Endothelial cell of umbilical vein (primary cell): ENCODE data around the gene JUP. TPM values are rescaled to one million over a fixed set of nuclear protein-coding genes. Genes with fewer than 3 reads are reported as not detected.

Experiments
- BruUV-seq: library from RNA; stranded (reverse); fragments of 400-500 nt; replicated peaks from 2 replicates; lab custom pipeline; 2021; lab: Mats Ljungman, UMichigan
- CTCF ChIA-PET: fragments of 300-600, 350-600 bp; sonication (Branson Sonifier 250); formaldehyde crosslinking; loops from one replicate; lab custom pipeline; 2021; ENCODE audit warnings: antibody characterized with exemption, inconsistent platforms; lab: Charles Lee
- POLR2A ChIA-PET: fragments of 300-600, 350-600 bp; sonication (Branson Sonifier 250); formaldehyde crosslinking; loops from one replicate; lab custom pipeline; 2021; ENCODE audit warnings: antibody characterized with exemption, inconsistent platforms; lab: Charles Lee
- DNase-seq: peaks from one replicate; pipeline ENCODE4 v3.0.0-alpha.2; 2011; ENCODE audit warnings: low read depth, low spot score
- FAIRE-seq: peaks from 2 replicates; lab custom pipeline; 2011; peaks lifted over from hg19 to GRCh38; lab: Jason Lieb, UNC
- H2AFZ ChIP-seq: 2 replicates; pipeline ENCODE4 v1.6.0; 2012; ENCODE audit warnings: low read depth, low read length, control low read depth, inconsistent platforms
- H3K27ac ChIP-seq: 2 replicates; pipeline ENCODE4 v1.5.1; 2011; ENCODE audit warnings: low read depth, mild to moderate bottlenecking, control low read depth, low read length, moderate library complexity; ENCODE audit not compliant: insufficient read depth
- H3K27me3 ChIP-seq, 2 experiments: 2 replicates each; pipeline versions ENCODE4 v1.6.0 to v1.6.1; 2011; ENCODE audit warnings: low read length in 2 of 2, mixed read lengths in 1 of 2; ENCODE audit not compliant: control insufficient read depth in 2 of 2, insufficient read depth in 2 of 2
- H3K36me3 ChIP-seq, 2 experiments: 2 replicates in 1 of 2; 3 replicates in 1 of 2; pipeline ENCODE4 v1.5.1; 2011; ENCODE audit warnings: low read length in 2 of 2, mild to moderate bottlenecking in 1 of 2, moderate library complexity in 1 of 2; ENCODE audit not compliant: control insufficient read depth in 2 of 2, insufficient read depth in 2 of 2; ENCODE audit errors: extremely low read depth in 1 of 2
- H3K4me1 ChIP-seq: 3 replicates; pipeline ENCODE4 v1.5.1; 2011; ENCODE audit warnings: mild to moderate bottlenecking, low read length; ENCODE audit not compliant: control insufficient read depth, insufficient read depth; ENCODE audit errors: extremely low read depth
- H3K4me2 ChIP-seq: 2 replicates; pipeline ENCODE4 v1.6.1; 2011; ENCODE audit warnings: low read length, control low read depth, mixed read lengths; ENCODE audit not compliant: insufficient read depth
- H3K4me3 ChIP-seq, 3 experiments: fragments of 200-600 bp in 1 of 3; sonication (generic), shearing (Covaris generic) in 1 of 3; replicated peaks in 1 of 3; 2 replicates each; pipeline ENCODE4 v1.5.1; 2011 to 2016; ENCODE audit warnings: control low read depth in 3 of 3, low read length in 3 of 3, mild to moderate bottlenecking in 2 of 3, inconsistent platforms in 1 of 3, low read depth in 1 of 3, moderate library complexity in 1 of 3; ENCODE audit not compliant: insufficient read depth in 1 of 3
- H3K79me2 ChIP-seq: 2 replicates; pipeline ENCODE4 v1.6.0; 2012; ENCODE audit warnings: low read length, inconsistent platforms; ENCODE audit not compliant: control insufficient read depth, insufficient read depth
- H3K9ac ChIP-seq: replicated peaks from 2 replicates; pipeline ENCODE3; 2011; ENCODE audit warnings: low read length, control low read depth; ENCODE audit not compliant: insufficient read depth; ENCODE audit errors: extremely low read depth
- H3K9me1 ChIP-seq: replicated peaks from 3 replicates; pipeline ENCODE4 v1.6.0; 2011; ENCODE audit warnings: mild to moderate bottlenecking, low read length; ENCODE audit not compliant: control insufficient read depth, insufficient read depth; ENCODE audit errors: extremely low read depth
- H3K9me3 ChIP-seq: replicated peaks from 2 replicates; pipeline ENCODE4 v1.5.1; 2012; ENCODE audit warnings: low read length, inconsistent platforms; ENCODE audit not compliant: control insufficient read depth, insufficient read depth
- H4K20me1 ChIP-seq: replicated peaks from 2 replicates; pipeline ENCODE3; 2011; ENCODE audit warnings: mild to moderate bottlenecking, low read length; ENCODE audit not compliant: control insufficient read depth, insufficient read depth; ENCODE audit errors: extremely low read depth
- CTCF ChIP-seq, 2 donors: IDR thresholded peaks; 1 replicate in 1 of 2; 2 replicates in 1 of 2; pipeline ENCODE4 v1.5.1; 2011; ENCODE audit warnings: low read length in 2 of 2, mild to moderate bottlenecking in 2 of 2, moderate library complexity in 2 of 2, control low read depth in 1 of 2, inconsistent platforms in 1 of 2, low read depth in 1 of 2; ENCODE audit not compliant: insufficient read depth in 1 of 2; ENCODE audit errors: extremely low read depth in 1 of 2
- EZH2 ChIP-seq: IDR thresholded peaks from 2 replicates; pipeline ENCODE4 v1.6.1; 2012; ENCODE audit warnings: borderline replicate concordance, low read depth, mild to moderate bottlenecking, moderate library complexity, low read length, inconsistent platforms; ENCODE audit not compliant: severe bottlenecking
- FOS ChIP-seq: IDR thresholded peaks from 2 replicates; pipeline ENCODE4 v1.6.1; 2011; ENCODE audit warnings: mild to moderate bottlenecking, low read length, moderate library complexity, borderline replicate concordance; ENCODE audit not compliant: insufficient read depth
- GATA2 ChIP-seq: IDR thresholded peaks from 2 replicates; pipeline ENCODE4 v1.7.0; 2011; ENCODE audit warnings: low read depth, mild to moderate bottlenecking, moderate library complexity, mixed read lengths, low read length; ENCODE audit not compliant: insufficient read length, insufficient read depth
- JUN ChIP-seq: IDR thresholded peaks from 2 replicates; pipeline ENCODE4 v1.6.1; 2011; ENCODE audit warnings: borderline replicate concordance, low read depth; ENCODE audit not compliant: insufficient read length, insufficient read depth
- MAX ChIP-seq: IDR thresholded peaks from 2 replicates; pipeline ENCODE4 v1.6.1; 2011; ENCODE audit not compliant: insufficient read depth, insufficient read length
- MYC ChIP-seq: IDR thresholded peaks from one replicate; pipeline ENCODE4 v1.6.1; 2011; ENCODE audit warnings: mild to moderate bottlenecking, low read depth, low read length
- POLR2A ChIP-seq: IDR thresholded peaks from 2 replicates; pipeline ENCODE4 v1.6.1; 2012; ENCODE audit warnings: low read depth, mild to moderate bottlenecking, control low read depth, low read length
- POLR2AphosphoS5 ChIP-seq: IDR thresholded peaks from 2 replicates; pipeline ENCODE4 v1.6.1; 2012; ENCODE audit warnings: low read depth, mild to moderate bottlenecking, control low read depth, low read length, moderate library complexity; ENCODE audit not compliant: insufficient read depth
- dilution Hi-C: fragments of 300-500 bp; cut with MboI; formaldehyde crosslinking; loops from one replicate; pipeline ENCODE4 v1.15.0; 2019; ENCODE audit warnings: low sequenced_read_pairs; ENCODE audit not compliant: extremely low pct_ligation_motif_present
- intact Hi-C: fragments of 100-400 bp; cut with micrococcal nuclease; formaldehyde crosslinking; loops from one replicate; pipeline ENCODE4 v1.10.0; 2022
- polyA plus RNA-seq, 4 experiments: library from polyadenylated mRNA; depleted of rRNA in 3 of 4; stranded (reverse) in 3 of 4; unstranded in 1 of 4; fragments of >200 nt; gene quantifications; 2 replicates each; pipeline versions ENCODE4 v1.2.1 to v1.2.3, GENCODE V29; 2011 to 2012; ENCODE audit warnings: missing spikeins in 1 of 4
- total RNA-seq: library from RNA; stranded (reverse); gene quantifications from 2 replicates; pipeline ENCODE4 v1.2.3, GENCODE V29; 2021

JUP gene
- total and polyA plus RNA-seq, 2 donors (not counting 3 experiments of a cell fraction or from before 2014, with no cell fraction given), result 98.0 to 171 TPM

- no TSS peak for BruUV-seq
- FAIRE-seq (no peak), DNase-seq (no peak)
- H3K36me3 ChIP-seq, result no peaks in the 10 kb centered on the region
- CTCF ChIA-PET, result interaction anchor here (0.6 to 2.1 kb wide), 5 partner anchors 9 to 69 kb away, joined by 3 to 10 read pairs (median 3); no protein-coding TSS in a partner anchor
- no peaks in the 10 kb centered on the region for H3K79me2 ChIP-seq
- no peak overlapping the region for H2AFZ ChIP-seq
- H4K20me1 ChIP-seq, result no peaks in the 10 kb centered on the region
- no peak overlapping the region for H3K4me3 ChIP-seq
- H3K9ac ChIP-seq, result no peak overlapping the region
- H3K27me3 ChIP-seq, result peaks cover 40 to 44% of the 10 kb centered on the region in 2 experiments
- intact Hi-C loops (no loop called here), dilution Hi-C loops (no loop called here)
- no peaks in the 10 kb centered on the region for H3K9me3 ChIP-seq
- H3K9me1 ChIP-seq, result no peaks in the 10 kb centered on the region
- H3K4me2 ChIP-seq, result no peak overlapping the region
- POLR2A ChIA-PET, result no interaction called here
- no peak overlapping the region for H3K27ac ChIP-seq
- H3K4me1 ChIP-seq, result peaks cover 2% of the 10 kb centered on the region
- TF ChIP-seq FOS (no peak), JUN (no peak), MAX (no peak)
Measured at GRCh38 chr17:41731836-41732235, 54.7 kb downstream of the JUP start.

- Histone ChIP-seq H4K20me1 (no peaks in the 10 kb centered on the region), H3K79me2 (no peaks in the 10 kb centered on the region), H3K27me3 (peaks cover 32 to 39% of the 10 kb centered on the region in 2 experiments), H3K27ac (no peak overlapping the region), H3K4me2 (no peak overlapping the region), H2AFZ (no peak overlapping the region), H3K9me3 (no peaks in the 10 kb centered on the region), H3K9me1 (no peaks in the 10 kb centered on the region), H3K4me1 (peaks cover 2% of the 10 kb centered on the region), H3K9ac (no peak overlapping the region), H3K36me3 (no peaks in the 10 kb centered on the region), H3K4me3 (no peak overlapping the region)
- no peak for FAIRE-seq
- no TSS peak for BruUV-seq
- no peak for TF ChIP-seq POLR2A
- no peak for TF ChIP-seq POLR2AphosphoS5
- no peak for TF ChIP-seq JUN
- no peak for TF ChIP-seq GATA2
- no peak for TF ChIP-seq FOS
- TF ChIP-seq MYC, result no peak
- no peak for TF ChIP-seq CTCF (IDR thresholded peaks at IDR 0.05; ENCODE audit: extremely low read depth in 1 of 2, insufficient read depth in 1 of 2, low read depth in 1 of 2, low read length in 2 of 2)
- no peak for TF ChIP-seq EZH2
- TF ChIP-seq MAX, result no peak
- DNase-seq, result no peak
- dilution Hi-C loops (no loop called here), intact Hi-C loops (no loop called here)
- ChIA-PET CTCF (interaction anchor here (1.7 kb wide), 1 partner anchor 9 kb away, joined by 5 read pairs; no protein-coding TSS in a partner anchor), POLR2A (no interaction called here)
Measured at GRCh38 chr17:41730479-41730878, 56.0 kb downstream of the JUP start.
